H1 (cell line): ENCODE data around the gene GSC. TPM values are rescaled to one million over a fixed set of nuclear protein-coding genes. Genes with fewer than 3 reads are reported as not detected.

Source experiments
- CTCF ChIA-PET: fragments of 300-600 bp; sonication (Branson Sonifier 250); formaldehyde crosslinking; loops from one replicate; lab custom pipeline; 2021; ENCODE audit not compliant: partially characterized antibody; lab: Charles Lee
- POLR2A ChIA-PET: fragments of 300-600 bp; sonication (Branson Sonifier 250); formaldehyde crosslinking; loops from one replicate; lab custom pipeline; 2021; ENCODE audit warnings: inconsistent platforms; ENCODE audit not compliant: partially characterized antibody; lab: Charles Lee
- DNase-seq, 2 experiments: peaks; one replicate each; pipeline versions ENCODE4 v3.0.0 to v3.0.0-alpha.2; 2010 to 2022; ENCODE audit warnings: low spot score in 2 of 2, low read depth in 1 of 2, mixed read lengths in 1 of 2
- FAIRE-seq: peaks from 2 replicates; lab custom pipeline; 2011; peaks lifted over from hg19 to GRCh38; lab: Jason Lieb, UNC
- H2AFZ ChIP-seq: 2 replicates; pipeline ENCODE4 v1.8.1; 2012; ENCODE audit warnings: low read length, inconsistent platforms
- H2AK5ac ChIP-seq: 2 replicates; pipeline ENCODE4 v1.6.1; 2013; ENCODE audit warnings: low read depth, low read length
- H2BK120ac ChIP-seq: replicated peaks from 2 replicates; pipeline ENCODE3; 2013; ENCODE audit warnings: low read depth, low read length, inconsistent platforms
- H2BK12ac ChIP-seq: 2 replicates; pipeline ENCODE4 v1.6.1; 2013; ENCODE audit warnings: low read depth, low read length
- H2BK15ac ChIP-seq: 2 replicates; pipeline ENCODE4 v1.6.1; 2013; ENCODE audit warnings: low read length
- H2BK20ac ChIP-seq: 2 replicates; pipeline ENCODE4 v1.6.1; 2013; ENCODE audit warnings: low read length
- H2BK5ac ChIP-seq: 2 replicates; pipeline ENCODE4 v1.6.1; 2013; ENCODE audit warnings: low read depth, low read length
- H3K14ac ChIP-seq: 2 replicates; pipeline ENCODE4 v1.6.1; 2013; ENCODE audit warnings: inconsistent platforms; ENCODE audit not compliant: insufficient read length
- H3K18ac ChIP-seq: 2 replicates; pipeline ENCODE4 v1.6.1; 2013; ENCODE audit warnings: low read length; ENCODE audit errors: extremely low read depth
- H3K23ac ChIP-seq: 2 replicates; pipeline ENCODE4 v1.6.1; 2013; ENCODE audit warnings: inconsistent platforms; ENCODE audit not compliant: insufficient read length
- H3K23me2 ChIP-seq: 2 replicates; pipeline ENCODE4 v1.6.1; 2013; ENCODE audit warnings: low read depth, low read length
- H3K27ac ChIP-seq: 2 replicates; pipeline ENCODE4 v1.6.1; 2011; ENCODE audit warnings: low read depth, low read length, inconsistent platforms
- H3K27me3 ChIP-seq, 4 experiments: replicated peaks in 1 of 4; 1 replicate in 1 of 4; 2 replicates in 3 of 4; pipeline versions ENCODE4 v1.6.1 to v1.8.1; 2011 to 2013; ENCODE audit warnings: low read length in 3 of 4, mild to moderate bottlenecking in 3 of 4, inconsistent platforms in 2 of 4, mixed read lengths in 2 of 4, moderate library complexity in 1 of 4; ENCODE audit not compliant: control insufficient read depth in 3 of 4, insufficient read depth in 3 of 4; ENCODE audit errors: extremely low read depth in 1 of 4
- H3K36me3 ChIP-seq, 4 experiments: 2 replicates each; pipeline versions ENCODE4 v1.6.1 to v1.8.1; 2011 to 2013; ENCODE audit warnings: mild to moderate bottlenecking in 4 of 4, low read length in 3 of 4, moderate library complexity in 2 of 4, control low read depth in 1 of 4, inconsistent platforms in 1 of 4; ENCODE audit not compliant: insufficient read depth in 4 of 4, control insufficient read depth in 2 of 4
- H3K4ac ChIP-seq: replicated peaks from 2 replicates; pipeline ENCODE3; 2013; ENCODE audit warnings: low read length, low read depth, mixed read lengths, inconsistent platforms; ENCODE audit not compliant: insufficient read length
- H3K4me1 ChIP-seq, 4 experiments: replicated peaks in 1 of 4; 1 replicate in 1 of 4; 2 replicates in 3 of 4; pipeline versions ENCODE4 v1.6.1 to v1.8.1; 2011 to 2013; ENCODE audit warnings: low read length in 3 of 4, inconsistent platforms in 2 of 4, mixed read lengths in 1 of 4; ENCODE audit not compliant: insufficient read depth in 4 of 4, control insufficient read depth in 3 of 4
- H3K4me2 ChIP-seq, 2 experiments: 2 replicates each; pipeline versions ENCODE4 v1.6.1 to v1.8.1; 2011 to 2013; ENCODE audit warnings: low read depth in 2 of 2, low read length in 2 of 2, control low read depth in 1 of 2, inconsistent platforms in 1 of 2, mild to moderate bottlenecking in 1 of 2; ENCODE audit not compliant: insufficient read depth in 1 of 2
- H3K4me3 ChIP-seq, 4 experiments: fragments of 200-600, 300-600 bp in 1 of 4; sonication (generic), shearing (Covaris generic), sonication (Bioruptor Twin) in 1 of 4; 2 replicates each; pipeline versions ENCODE4 v1.5.1 to v1.8.1; 2011 to 2016; ENCODE audit warnings: low read length in 4 of 4, low read depth in 3 of 4, control low read depth in 2 of 4, inconsistent platforms in 2 of 4, mild to moderate bottlenecking in 2 of 4, mixed read lengths in 1 of 4, moderate library complexity in 1 of 4; ENCODE audit not compliant: insufficient read depth in 2 of 4; ENCODE audit errors: extremely low read depth in 1 of 4
- H3K56ac ChIP-seq: replicated peaks from 2 replicates; pipeline ENCODE3; 2013; ENCODE audit warnings: low read depth, mild to moderate bottlenecking, mixed read lengths, low read length, inconsistent platforms; ENCODE audit not compliant: insufficient read length
- H3K79me1 ChIP-seq: 2 replicates; pipeline ENCODE4 v1.6.1; 2013; ENCODE audit warnings: low read depth, low read length, control low read depth
- H3K79me2 ChIP-seq, 2 experiments: 2 replicates each; pipeline versions ENCODE4 v1.6.1 to v1.8.1; 2012 to 2013; ENCODE audit warnings: low read length in 2 of 2, mild to moderate bottlenecking in 2 of 2, inconsistent platforms in 1 of 2; ENCODE audit not compliant: insufficient read depth in 2 of 2, control insufficient read depth in 1 of 2
- H3K9ac ChIP-seq, 4 experiments: replicated peaks in 1 of 4; 1 replicate in 1 of 4; 2 replicates in 3 of 4; pipeline versions ENCODE4 v1.6.1 to v1.8.1; 2011 to 2013; ENCODE audit warnings: low read depth in 3 of 4, low read length in 3 of 4, control low read depth in 2 of 4, mild to moderate bottlenecking in 2 of 4, moderate library complexity in 2 of 4, inconsistent platforms in 1 of 4; ENCODE audit errors: extremely low read depth in 1 of 4
- H3K9me3 ChIP-seq, 2 experiments: 2 replicates each; pipeline versions ENCODE4 v1.6.1 to v1.8.1; 2012 to 2013; ENCODE audit warnings: mild to moderate bottlenecking in 2 of 2, moderate library complexity in 2 of 2, control low read depth in 1 of 2, inconsistent platforms in 1 of 2, low read depth in 1 of 2, low read length in 1 of 2, mixed read lengths in 1 of 2; ENCODE audit not compliant: insufficient read depth in 2 of 2
- H4K20me1 ChIP-seq, 2 experiments: replicated peaks in 1 of 2; 2 replicates each; pipeline versions ENCODE3 to v1.8.1; 2011 to 2013; ENCODE audit warnings: inconsistent platforms in 2 of 2, low read length in 2 of 2, mild to moderate bottlenecking in 1 of 2; ENCODE audit not compliant: insufficient read depth in 2 of 2, control insufficient read depth in 1 of 2
- H4K5ac ChIP-seq: 2 replicates; pipeline ENCODE4 v1.6.1; 2013; ENCODE audit warnings: low read length, low read depth, mixed read lengths, inconsistent platforms; ENCODE audit not compliant: insufficient read length
- H4K8ac ChIP-seq: 2 replicates; pipeline ENCODE4 v1.8.0; 2013; ENCODE audit warnings: mild to moderate bottlenecking, moderate library complexity, low read length, inconsistent platforms; ENCODE audit not compliant: insufficient read depth; ENCODE audit errors: extremely low read depth
- H4K91ac ChIP-seq: replicated peaks from 2 replicates; pipeline ENCODE3; 2013; ENCODE audit warnings: low read length, mixed read lengths, inconsistent platforms; ENCODE audit not compliant: insufficient read length
- BACH1 ChIP-seq: IDR thresholded peaks from 2 replicates; pipeline ENCODE4 v1.6.1; 2012; ENCODE audit warnings: low read length, improper control_type of control experiment
- CTBP2 ChIP-seq: IDR thresholded peaks from 2 replicates; pipeline ENCODE4 v1.7.0; 2011; ENCODE audit warnings: borderline replicate concordance, mild to moderate bottlenecking, moderate library complexity, mixed read lengths, low read length; ENCODE audit not compliant: insufficient read depth, insufficient read length
- EZH2 ChIP-seq: fragments of 200-600 bp; sonication (generic); IDR thresholded peaks from 2 replicates; pipeline ENCODE4 v1.7.1; 2012; ENCODE audit warnings: low read depth, mild to moderate bottlenecking, moderate library complexity, low read length, inconsistent platforms; ENCODE audit not compliant: severe bottlenecking
- GTF2F1 ChIP-seq: IDR thresholded peaks from 2 replicates; pipeline ENCODE4 v1.6.1; 2012; ENCODE audit warnings: low read depth, low read length, improper control_type of control experiment, borderline replicate concordance
- HDAC2 ChIP-seq, 2 experiments: fragments of 300-600 bp in 1 of 2; sonication (generic) in 1 of 2; IDR thresholded peaks; 2 replicates each; pipeline ENCODE4 v1.6.1; 2011 to 2012; ENCODE audit warnings: low read depth in 2 of 2, low read length in 2 of 2, mild to moderate bottlenecking in 2 of 2, moderate library complexity in 2 of 2, borderline replicate concordance in 1 of 2, inconsistent platforms in 1 of 2
- KDM4A ChIP-seq: IDR thresholded peaks from one replicate; pipeline ENCODE4 v1.7.1; 2012; ENCODE audit warnings: low read depth, mild to moderate bottlenecking, moderate library complexity, low read length, inconsistent platforms; ENCODE audit not compliant: severe bottlenecking
- MAFK ChIP-seq: IDR thresholded peaks from 2 replicates; pipeline ENCODE4 v1.6.1; 2012; ENCODE audit warnings: low read depth, mild to moderate bottlenecking, improper control_type of control experiment, low read length
- SP1 ChIP-seq: IDR thresholded peaks from 2 replicates; pipeline ENCODE4 v1.6.1; 2011; ENCODE audit warnings: low read depth, low read length
- SRF ChIP-seq: IDR thresholded peaks from 2 replicates; pipeline ENCODE4 v1.6.1; 2011; ENCODE audit warnings: mild to moderate bottlenecking, low read depth, low read length, moderate library complexity
- ZNF274 ChIP-seq: IDR thresholded peaks from 2 replicates; pipeline ENCODE4 v1.7.0; 2012; ENCODE audit warnings: low read length, borderline replicate concordance; ENCODE audit errors: extremely low read depth
- WGBS, 2 experiments: shearing (Covaris generic) in 1 of 2; methylation state at CpG; one replicate each; pipeline versions ENCODE4 v1.1.6 to v1.1.7; 2013 to 2015; ENCODE audit warnings: low lambda C conversion rate in 2 of 2, mixed read lengths in 2 of 2, inconsistent platforms in 1 of 2, low coverage in 1 of 2, missing lambda C conversion rate in 1 of 2; ENCODE audit not compliant: insufficient replicate concordance in 2 of 2, insufficient coverage in 1 of 2, insufficient read length in 1 of 2; ENCODE audit errors: extremely low coverage in 1 of 2, missing lambda C conversion rate in 1 of 2; 5-methylcytosine and 5-hydroxymethylcytosine counted together
- polyA plus RNA-seq, 7 experiments: library from polyadenylated mRNA; depleted of rRNA in 3 of 7; stranded (reverse) in 5 of 7; unstranded in 2 of 7; fragments of >200 nt in 5 of 7; fragments of 200-250 nt in 2 of 7; gene quantifications; 1 replicate in 5 of 7; 2 replicates in 1 of 7; 4 replicates in 1 of 7; pipeline versions ENCODE4 v1.2.1 to v1.2.3, GENCODE V29; 2011 to 2013; ENCODE audit warnings: missing spikeins in 2 of 7, mixed read lengths in 2 of 7
- total RNA-seq: library from RNA; stranded (reverse); fragmentation: NEBNext Ultra II Directional; extraction: Animal tissue kit (Norgen Biotek cat#: 25700); gene quantifications from 2 replicates; pipeline ENCODE4 v1.2.1, GENCODE V29; 2021

GSC gene
- total and polyA plus RNA-seq, 2 of the 8 experiments (the other 6 are each of a cell fraction or from before 2014, with no cell fraction given), result 0.17 to 0.54 TPM

DNA sequence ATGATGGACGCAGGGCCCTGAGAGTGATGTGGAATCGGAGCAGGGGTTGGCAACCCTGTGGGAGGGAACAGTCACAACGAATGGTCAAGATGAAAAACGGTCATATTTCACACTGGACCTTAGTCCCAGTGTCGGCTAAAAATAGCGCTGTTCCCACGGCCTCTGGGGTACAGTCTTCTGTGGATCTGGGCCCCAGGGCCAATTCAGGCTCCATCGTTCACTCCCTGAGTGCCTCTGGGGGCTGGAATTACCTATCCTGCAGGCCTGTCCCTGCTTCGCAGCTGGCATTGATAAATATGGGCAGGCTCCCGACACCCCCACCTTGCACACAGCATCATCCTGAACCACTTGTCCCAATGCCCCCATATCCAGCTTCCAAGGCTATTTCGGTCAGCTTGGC is 18.6 kb downstream of the GSC start:
- no peak overlapping the region for H3K23ac ChIP-seq
- no peak overlapping the region for H4K5ac ChIP-seq
- ChIA-PET CTCF (interaction anchor here (1.6 to 4.5 kb wide), 2 partner anchors 16 to 60 kb away, joined by 5 to 40 read pairs; no protein-coding TSS in a partner anchor), POLR2A (no interaction called here)
- no peak overlapping the region for H3K4me3 ChIP-seq
- no peak overlapping the region for H4K8ac ChIP-seq
- no peak overlapping the region for H2AK5ac ChIP-seq
- no peak overlapping the region for H2BK5ac ChIP-seq
- DNase-seq (no peak), FAIRE-seq (no peak)
- H4K20me1 ChIP-seq, result no peaks in the 10 kb centered on the region
- H3K18ac ChIP-seq, result no peak overlapping the region
- TF ChIP-seq SP1 (no peak), EZH2 (no peak), MAFK (no peak), ZNF274 (no peak), GTF2F1 (no peak), SRF (no peak), CTBP2 (no peak), HDAC2 (IDR thresholded peaks at IDR 0.05; ENCODE audit: borderline replicate concordance in 1 of 2, low read depth in 2 of 2, low read length in 2 of 2) (no peak), KDM4A (no peak), BACH1 (no peak)
- H3K4me1 ChIP-seq, result no peaks in the 10 kb centered on the region
- no peak overlapping the region for H3K4me2 ChIP-seq
- H3K56ac ChIP-seq, result no peak overlapping the region
- WGBS, 2 experiments, result 88% methylated on average over 11 of the region's 11 CpGs; no CpG with 5 or more reads in 1 of the 2 experiments
- no peak overlapping the region for H2AFZ ChIP-seq
- no peak overlapping the region for H3K4ac ChIP-seq
- no peaks in the 10 kb centered on the region for H3K9me3 ChIP-seq
- no peak overlapping the region for H3K14ac ChIP-seq
- H3K27ac ChIP-seq, result no peak overlapping the region
- H2BK20ac ChIP-seq, result no peak overlapping the region
- H2BK15ac ChIP-seq, result no peak overlapping the region
- no peaks in the 10 kb centered on the region for H3K27me3 ChIP-seq
- no peak overlapping the region for H3K9ac ChIP-seq
- H3K36me3 ChIP-seq, result no peaks in the 10 kb centered on the region
- no peaks in the 10 kb centered on the region for H3K79me2 ChIP-seq
- H4K91ac ChIP-seq, result no peak overlapping the region
- no peak overlapping the region for H2BK120ac ChIP-seq
- H2BK12ac ChIP-seq, result no peak overlapping the region
- no peaks in the 10 kb centered on the region for H3K79me1 ChIP-seq
- H3K23me2 ChIP-seq, result no peaks in the 10 kb centered on the region
